Endothelial cell of umbilical vein (primary cell): ENCODE measurements around the gene CEACAM6. TPM values are rescaled to one million over a fixed set of nuclear protein-coding genes. Genes with fewer than 3 reads are reported as not detected.
"Not testable (repeated sequence)": the region's sequence is repeated elsewhere in the genome, so short reads cannot be mapped to it uniquely, and the experiment has no call there.

Experiments
- BruUV-seq: library from RNA; stranded (reverse); fragments of 400-500 nt; replicated peaks from 2 replicates; lab custom pipeline; 2021; lab: Mats Ljungman, UMichigan
- CTCF ChIA-PET: fragments of 300-600, 350-600 bp; sonication (Branson Sonifier 250); formaldehyde crosslinking; loops from one replicate; lab custom pipeline; 2021; ENCODE audit warnings: antibody characterized with exemption, inconsistent platforms; lab: Charles Lee
- POLR2A ChIA-PET: fragments of 300-600, 350-600 bp; sonication (Branson Sonifier 250); formaldehyde crosslinking; loops from one replicate; lab custom pipeline; 2021; ENCODE audit warnings: antibody characterized with exemption, inconsistent platforms; lab: Charles Lee
- DNase-seq: peaks from one replicate; pipeline ENCODE4 v3.0.0-alpha.2; 2011; ENCODE audit warnings: low read depth, low spot score
- FAIRE-seq: peaks from 2 replicates; lab custom pipeline; 2011; peaks lifted over from hg19 to GRCh38; lab: Jason Lieb, UNC
- H2AFZ ChIP-seq: 2 replicates; pipeline ENCODE4 v1.6.0; 2012; ENCODE audit warnings: low read depth, low read length, control low read depth, inconsistent platforms
- H3K27ac ChIP-seq: 2 replicates; pipeline ENCODE4 v1.5.1; 2011; ENCODE audit warnings: low read depth, mild to moderate bottlenecking, control low read depth, low read length, moderate library complexity; ENCODE audit not compliant: insufficient read depth
- H3K27me3 ChIP-seq, 2 experiments: 2 replicates each; pipeline versions ENCODE4 v1.6.0 to v1.6.1; 2011; ENCODE audit warnings: low read length in 2 of 2, mixed read lengths in 1 of 2; ENCODE audit not compliant: control insufficient read depth in 2 of 2, insufficient read depth in 2 of 2
- H3K36me3 ChIP-seq, 2 experiments: 2 replicates in 1 of 2; 3 replicates in 1 of 2; pipeline ENCODE4 v1.5.1; 2011; ENCODE audit warnings: low read length in 2 of 2, mild to moderate bottlenecking in 1 of 2, moderate library complexity in 1 of 2; ENCODE audit not compliant: control insufficient read depth in 2 of 2, insufficient read depth in 2 of 2; ENCODE audit errors: extremely low read depth in 1 of 2
- H3K4me1 ChIP-seq: 3 replicates; pipeline ENCODE4 v1.5.1; 2011; ENCODE audit warnings: mild to moderate bottlenecking, low read length; ENCODE audit not compliant: control insufficient read depth, insufficient read depth; ENCODE audit errors: extremely low read depth
- H3K4me2 ChIP-seq: 2 replicates; pipeline ENCODE4 v1.6.1; 2011; ENCODE audit warnings: low read length, control low read depth, mixed read lengths; ENCODE audit not compliant: insufficient read depth
- H3K4me3 ChIP-seq, 3 experiments: fragments of 200-600 bp in 1 of 3; sonication (generic), shearing (Covaris generic) in 1 of 3; replicated peaks in 1 of 3; 2 replicates each; pipeline ENCODE4 v1.5.1; 2011 to 2016; ENCODE audit warnings: control low read depth in 3 of 3, low read length in 3 of 3, mild to moderate bottlenecking in 2 of 3, inconsistent platforms in 1 of 3, low read depth in 1 of 3, moderate library complexity in 1 of 3; ENCODE audit not compliant: insufficient read depth in 1 of 3
- H3K79me2 ChIP-seq: 2 replicates; pipeline ENCODE4 v1.6.0; 2012; ENCODE audit warnings: low read length, inconsistent platforms; ENCODE audit not compliant: control insufficient read depth, insufficient read depth
- H3K9ac ChIP-seq: replicated peaks from 2 replicates; pipeline ENCODE3; 2011; ENCODE audit warnings: low read length, control low read depth; ENCODE audit not compliant: insufficient read depth; ENCODE audit errors: extremely low read depth
- H3K9me1 ChIP-seq: replicated peaks from 3 replicates; pipeline ENCODE4 v1.6.0; 2011; ENCODE audit warnings: mild to moderate bottlenecking, low read length; ENCODE audit not compliant: control insufficient read depth, insufficient read depth; ENCODE audit errors: extremely low read depth
- H3K9me3 ChIP-seq: replicated peaks from 2 replicates; pipeline ENCODE4 v1.5.1; 2012; ENCODE audit warnings: low read length, inconsistent platforms; ENCODE audit not compliant: control insufficient read depth, insufficient read depth
- H4K20me1 ChIP-seq: replicated peaks from 2 replicates; pipeline ENCODE3; 2011; ENCODE audit warnings: mild to moderate bottlenecking, low read length; ENCODE audit not compliant: control insufficient read depth, insufficient read depth; ENCODE audit errors: extremely low read depth
- CTCF ChIP-seq, 2 donors: IDR thresholded peaks; 1 replicate in 1 of 2; 2 replicates in 1 of 2; pipeline ENCODE4 v1.5.1; 2011; ENCODE audit warnings: low read length in 2 of 2, mild to moderate bottlenecking in 2 of 2, moderate library complexity in 2 of 2, control low read depth in 1 of 2, inconsistent platforms in 1 of 2, low read depth in 1 of 2; ENCODE audit not compliant: insufficient read depth in 1 of 2; ENCODE audit errors: extremely low read depth in 1 of 2
- EZH2 ChIP-seq: IDR thresholded peaks from 2 replicates; pipeline ENCODE4 v1.6.1; 2012; ENCODE audit warnings: borderline replicate concordance, low read depth, mild to moderate bottlenecking, moderate library complexity, low read length, inconsistent platforms; ENCODE audit not compliant: severe bottlenecking
- FOS ChIP-seq: IDR thresholded peaks from 2 replicates; pipeline ENCODE4 v1.6.1; 2011; ENCODE audit warnings: mild to moderate bottlenecking, low read length, moderate library complexity, borderline replicate concordance; ENCODE audit not compliant: insufficient read depth
- GATA2 ChIP-seq: IDR thresholded peaks from 2 replicates; pipeline ENCODE4 v1.7.0; 2011; ENCODE audit warnings: low read depth, mild to moderate bottlenecking, moderate library complexity, mixed read lengths, low read length; ENCODE audit not compliant: insufficient read length, insufficient read depth
- JUN ChIP-seq: IDR thresholded peaks from 2 replicates; pipeline ENCODE4 v1.6.1; 2011; ENCODE audit warnings: borderline replicate concordance, low read depth; ENCODE audit not compliant: insufficient read length, insufficient read depth
- MAX ChIP-seq: IDR thresholded peaks from 2 replicates; pipeline ENCODE4 v1.6.1; 2011; ENCODE audit not compliant: insufficient read depth, insufficient read length
- MYC ChIP-seq: IDR thresholded peaks from one replicate; pipeline ENCODE4 v1.6.1; 2011; ENCODE audit warnings: mild to moderate bottlenecking, low read depth, low read length
- POLR2A ChIP-seq: IDR thresholded peaks from 2 replicates; pipeline ENCODE4 v1.6.1; 2012; ENCODE audit warnings: low read depth, mild to moderate bottlenecking, control low read depth, low read length
- POLR2AphosphoS5 ChIP-seq: IDR thresholded peaks from 2 replicates; pipeline ENCODE4 v1.6.1; 2012; ENCODE audit warnings: low read depth, mild to moderate bottlenecking, control low read depth, low read length, moderate library complexity; ENCODE audit not compliant: insufficient read depth
- dilution Hi-C: fragments of 300-500 bp; cut with MboI; formaldehyde crosslinking; loops from one replicate; pipeline ENCODE4 v1.15.0; 2019; ENCODE audit warnings: low sequenced_read_pairs; ENCODE audit not compliant: extremely low pct_ligation_motif_present
- intact Hi-C: fragments of 100-400 bp; cut with micrococcal nuclease; formaldehyde crosslinking; loops from one replicate; pipeline ENCODE4 v1.10.0; 2022
- polyA plus RNA-seq, 4 experiments: library from polyadenylated mRNA; depleted of rRNA in 3 of 4; stranded (reverse) in 3 of 4; unstranded in 1 of 4; fragments of >200 nt; gene quantifications; 2 replicates each; pipeline versions ENCODE4 v1.2.1 to v1.2.3, GENCODE V29; 2011 to 2012; ENCODE audit warnings: missing spikeins in 1 of 4
- total RNA-seq: library from RNA; stranded (reverse); gene quantifications from 2 replicates; pipeline ENCODE4 v1.2.3, GENCODE V29; 2021

The CEACAM6 gene
- total and polyA plus RNA-seq, 2 donors (not counting 3 experiments of a cell fraction or from before 2014, with no cell fraction given): not detected

- Histone ChIP-seq H2AFZ (no peak overlapping the region), H3K27ac (no peak overlapping the region), H4K20me1 (no peaks in the 10 kb centered on the region), H3K27me3 (peaks cover 0 to 2% of the 10 kb centered on the region in 2 experiments), H3K4me3 (no peak overlapping the region), H3K36me3 (no peaks in the 10 kb centered on the region), H3K4me2 (no peak overlapping the region), H3K9ac (no peak overlapping the region), H3K79me2 (no peaks in the 10 kb centered on the region), H3K4me1 (no peaks in the 10 kb centered on the region), H3K9me3 (no peaks in the 10 kb centered on the region), H3K9me1 (no peaks in the 10 kb centered on the region)
- intact Hi-C loops: no loop called here
- ChIA-PET POLR2A (no interaction called here), CTCF (interaction anchor here (0.8 kb wide), 1 partner anchor 13 kb away, joined by 3 read pairs; no protein-coding TSS in a partner anchor)
- dilution Hi-C loops: no loop called here
- BruUV-seq: no TSS peak
- TF ChIP-seq EZH2: no peak
- TF ChIP-seq FOS: no peak
- no peak for TF ChIP-seq GATA2
- no peak for TF ChIP-seq MAX
- TF ChIP-seq POLR2AphosphoS5: no peak
- TF ChIP-seq CTCF (IDR thresholded peaks at IDR 0.05; ENCODE audit: extremely low read depth in 1 of 2, insufficient read depth in 1 of 2, low read depth in 1 of 2, low read length in 2 of 2): no peak
- no peak for TF ChIP-seq JUN
- no peak for TF ChIP-seq POLR2A
- no peak for TF ChIP-seq MYC
- DNase-seq (no peak), FAIRE-seq (no peak)
Observed at GRCh38 chr19:41767115-41767514, 11.8 kb downstream of the CEACAM6 start.

- BruUV-seq, H3K9ac ChIP-seq, DNase-seq, H3K9me1 ChIP-seq, H3K36me3 ChIP-seq, H3K27ac ChIP-seq, H3K9me3 ChIP-seq, POLR2A ChIA-PET, H2AFZ ChIP-seq, FAIRE-seq, H3K27me3 ChIP-seq, H4K20me1 ChIP-seq, dilution Hi-C loops, H3K4me3 ChIP-seq, H3K4me2 ChIP-seq, intact Hi-C loops, H3K79me2 ChIP-seq, H3K4me1 ChIP-seq: not testable (repeated sequence)
- CTCF ChIA-PET: interaction anchor here (0.8 kb wide), 1 partner anchor 14 kb away, joined by 3 read pairs; no protein-coding TSS in a partner anchor
Observed at GRCh38 chr19:41768105-41768504, 12.8 kb downstream of the CEACAM6 start.
